Measurements from ENCODE around the gene HDGFL3.
"Not testable (repeated sequence)": the region's sequence is repeated elsewhere in the genome, so short reads cannot be mapped to it uniquely, and the experiment has no call there.

HDGFL3 gene

GRCh38 chr15:83194528-83194927 lies 13.1 kb downstream of the HDGFL3 start:
- no peak for DNase-seq (ENCODE audit: low spot score)

GRCh38 chr15:83193721-83194120 lies 13.9 kb downstream of the HDGFL3 start:
- no peak for DNase-seq (ENCODE audit: low spot score)

GRCh38 chr15:83192742-83193141 lies 14.9 kb downstream of the HDGFL3 start:
- DNase-seq (ENCODE audit: low spot score): no peak

DNA sequence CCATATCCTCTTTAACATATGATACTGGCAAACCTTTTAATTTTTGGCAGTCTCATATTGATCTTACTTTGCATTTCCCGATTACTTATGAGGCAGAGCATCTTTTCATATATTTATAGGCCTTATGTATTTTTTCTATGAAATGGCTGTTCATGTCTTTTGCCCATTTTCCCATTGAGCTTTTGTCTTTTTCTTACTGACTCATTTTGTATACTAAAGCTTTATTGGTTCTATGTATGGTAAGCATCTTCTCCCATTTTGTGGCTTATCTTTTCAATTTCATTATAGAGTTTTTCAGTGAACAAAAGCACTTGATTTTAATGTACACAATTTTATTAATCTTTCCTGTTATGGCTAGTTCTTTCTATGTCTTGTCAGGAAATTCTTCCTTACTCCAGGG lies 17.2 kb downstream of the HDGFL3 start:
- DNase-seq (ENCODE audit: low spot score): no peak

DNA sequence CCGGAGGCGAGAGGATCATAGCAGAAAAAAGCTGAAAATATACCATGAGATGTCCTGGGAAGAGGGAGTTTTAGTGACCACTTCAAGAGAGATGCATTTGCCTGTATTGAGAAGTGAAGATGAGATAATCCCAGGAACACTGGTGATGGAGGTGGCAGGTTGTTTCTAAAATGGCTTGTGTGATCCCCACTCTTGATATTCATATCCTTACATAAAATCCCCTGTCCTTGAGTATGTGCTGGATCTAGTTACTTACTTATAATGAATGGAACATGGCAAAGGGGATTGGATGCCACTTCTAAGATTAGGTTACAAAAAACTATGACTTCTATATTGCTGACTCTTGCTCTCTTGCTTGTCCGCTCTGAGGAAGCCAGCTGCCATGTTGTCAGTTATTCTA lies 22.1 kb downstream of the HDGFL3 start:
- DNase-seq (ENCODE audit: low spot score): no peak

DNA sequence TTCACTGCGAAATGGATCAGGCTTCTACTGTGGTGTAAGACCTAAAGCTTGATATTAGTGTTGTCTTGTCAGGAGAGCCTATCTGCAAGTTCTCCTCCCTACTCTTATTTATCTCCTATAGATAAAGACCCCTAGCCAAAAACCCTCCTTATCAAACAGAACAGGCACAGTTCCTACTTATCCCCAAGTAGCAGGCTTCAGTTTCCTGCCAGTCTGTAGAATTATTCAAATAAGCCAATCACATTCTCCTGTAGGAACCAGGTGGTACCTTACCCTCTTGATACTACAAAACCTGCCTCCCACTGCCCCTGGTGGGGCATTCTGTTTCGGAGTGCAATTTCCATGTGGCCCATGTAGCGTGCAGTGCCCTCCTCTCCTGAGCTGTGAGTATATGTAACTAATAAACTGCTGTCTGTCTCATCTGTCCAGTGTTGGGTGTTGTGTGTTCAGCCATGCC lies 28.7 kb downstream of the HDGFL3 start:
- peak; percentile 7 for DNase-seq (ENCODE audit: low spot score)

GRCh38 chr15:83178390-83178789 lies 29.2 kb downstream of the HDGFL3 start:
- DNase-seq (ENCODE audit: low spot score): no peak

DNA sequence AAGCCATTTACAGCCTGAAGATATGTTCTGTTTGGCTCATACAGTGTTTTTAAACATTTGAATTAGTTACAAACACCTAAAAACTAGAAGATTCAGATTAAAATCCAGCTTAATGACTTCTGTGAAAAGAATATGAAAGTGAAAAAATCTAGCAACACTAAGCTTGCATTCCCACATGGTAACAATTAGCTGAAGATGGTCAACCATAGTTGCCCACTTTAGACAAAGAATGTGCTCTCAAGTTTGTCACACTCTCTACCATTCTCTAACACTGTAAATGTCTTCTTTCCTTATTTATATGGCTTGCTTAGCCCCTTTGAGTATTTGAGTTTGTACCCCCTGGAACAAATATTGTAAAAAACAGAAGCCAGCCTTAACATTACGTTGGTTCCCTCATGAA lies 32.7 kb downstream of the HDGFL3 start:
- DNase-seq (ENCODE audit: low spot score): no peak

GRCh38 chr15:83170474-83171165 lies 37.0 kb downstream of the HDGFL3 start:
- DNase-seq (ENCODE audit: low spot score): no peak

DNA sequence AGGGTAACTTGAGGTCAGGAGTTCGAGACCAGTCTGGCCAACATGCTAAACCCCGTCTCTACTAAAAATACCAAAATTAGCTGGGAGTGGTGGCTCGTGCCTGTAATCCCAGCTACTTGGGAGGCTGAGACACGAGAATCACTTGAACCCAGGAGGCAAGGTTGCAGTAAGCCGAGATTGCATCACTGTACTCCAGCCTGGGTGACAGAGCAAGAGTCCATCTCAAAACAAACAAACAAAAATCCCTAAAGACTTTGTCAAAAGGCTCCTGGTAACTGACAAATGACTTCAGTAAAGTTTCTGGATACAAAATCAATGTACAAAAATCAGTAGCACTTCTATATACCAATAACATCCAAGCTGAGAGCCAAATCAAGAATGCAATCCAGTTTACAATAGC lies 38.0 kb downstream of the HDGFL3 start:
- not testable (repeated sequence) for DNase-seq (ENCODE audit: low spot score)

DNA sequence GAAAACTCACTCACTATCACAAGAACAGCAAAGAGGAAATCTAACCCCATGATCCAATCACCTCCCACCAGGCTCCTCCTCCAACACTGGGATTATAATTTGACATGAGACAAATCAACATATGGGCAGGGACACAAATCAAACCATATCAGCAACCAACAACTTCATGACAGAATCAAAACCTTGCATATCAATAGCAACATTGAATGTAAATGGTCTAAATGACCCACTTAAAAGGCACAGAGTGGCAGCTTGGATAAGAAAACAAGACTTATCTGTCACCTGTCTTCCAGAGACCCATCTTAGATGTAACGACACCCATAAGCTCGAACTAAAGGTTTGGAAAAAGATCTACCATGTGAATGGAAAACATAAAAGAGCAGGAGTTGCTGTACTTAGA lies 40.8 kb downstream of the HDGFL3 start:
- DNase-seq (ENCODE audit: low spot score): no peak

DNA sequence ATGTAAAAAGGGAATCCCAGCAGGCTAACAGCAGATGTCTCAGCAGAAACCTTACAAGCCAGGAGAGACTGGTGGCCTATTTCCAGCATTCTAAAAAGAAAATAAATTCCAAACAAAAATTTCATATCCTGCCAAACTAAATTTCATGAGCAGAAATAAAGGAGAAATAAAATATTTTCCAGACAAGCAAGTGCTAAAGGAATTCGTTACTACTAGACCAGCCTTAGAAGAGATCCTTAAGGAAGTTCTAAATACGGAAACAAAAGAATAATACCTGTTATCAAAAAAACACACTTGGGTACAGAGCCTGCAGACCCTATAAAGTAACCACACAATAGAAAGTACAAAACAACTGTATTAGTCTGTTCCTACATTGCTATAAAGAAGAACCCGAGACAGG lies 41.4 kb downstream of the HDGFL3 start:
- DNase-seq (ENCODE audit: low spot score): no peak

GRCh38 chr15:83164771-83165404 lies 42.7 kb downstream of the HDGFL3 start:
- no peak for DNase-seq (ENCODE audit: low spot score)

GRCh38 chr15:83164111-83164770 lies 43.4 kb downstream of the HDGFL3 start:
- DNase-seq (ENCODE audit: low spot score): peak; percentile 17

GRCh38 chr15:83163032-83163431 lies 44.6 kb downstream of the HDGFL3 start:
- no peak for DNase-seq (ENCODE audit: low spot score)

DNA sequence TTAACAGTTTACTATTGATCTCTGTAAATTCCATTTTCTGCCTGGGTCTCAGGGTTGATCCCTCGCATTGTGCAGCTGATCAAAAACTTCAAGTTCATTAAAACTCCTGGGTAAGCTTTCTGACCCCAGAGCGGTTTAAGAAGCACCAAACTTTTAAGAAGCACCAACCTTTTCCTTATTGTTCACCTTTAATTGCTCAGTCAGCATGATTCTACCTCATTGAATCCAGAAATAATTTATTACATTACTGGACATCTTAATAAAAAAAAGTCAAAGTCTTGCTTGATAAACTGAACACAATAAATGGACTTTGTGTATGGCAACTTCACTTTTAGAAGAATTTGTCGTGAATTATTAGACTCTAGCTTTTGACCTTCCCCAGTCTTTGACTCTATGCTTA lies 46.9 kb downstream of the HDGFL3 start:
- DNase-seq (ENCODE audit: low spot score): no peak

DNA sequence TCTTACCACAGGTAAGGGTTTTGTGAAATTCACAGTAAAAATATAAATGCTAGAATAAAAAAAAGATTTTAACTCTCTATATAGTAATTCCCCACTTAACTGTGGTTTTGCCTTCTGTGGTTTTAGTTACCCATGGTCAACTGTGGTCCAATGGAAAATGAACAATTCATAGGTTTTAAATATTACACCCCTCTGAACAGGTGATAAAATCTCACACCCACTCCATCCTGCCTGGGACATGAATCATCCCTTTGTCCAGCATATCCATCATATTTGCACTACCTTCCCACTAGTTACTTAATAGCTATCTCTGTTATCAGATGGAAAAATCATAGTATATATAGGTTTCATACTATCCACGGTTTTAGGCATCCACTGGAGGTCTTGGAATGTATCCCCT lies 49.2 kb downstream of the HDGFL3 start:
- peak; percentile 66 for DNase-seq (ENCODE audit: low spot score)

GRCh38 chr15:83155942-83156341 lies 51.7 kb downstream of the HDGFL3 start:
- no peak for DNase-seq (ENCODE audit: low spot score)

DNA sequence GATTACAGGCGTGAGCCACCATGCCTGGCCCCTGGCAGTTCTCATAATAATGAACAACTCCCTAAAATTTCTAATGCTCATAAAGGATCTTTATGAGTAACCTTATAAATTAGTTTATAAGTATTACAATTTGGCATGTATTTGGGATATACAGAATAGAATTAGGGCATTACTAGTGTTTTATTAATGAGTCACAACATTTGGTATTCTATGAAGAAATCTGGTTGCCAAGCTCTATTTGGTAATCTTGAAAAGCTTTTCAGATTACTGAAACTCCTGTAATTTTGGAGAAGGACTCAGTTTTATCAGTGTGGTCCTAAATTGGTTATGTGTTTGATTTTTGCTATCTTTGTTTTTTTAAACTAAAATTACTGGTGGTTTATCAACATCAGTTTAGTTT lies 54.3 kb downstream of the HDGFL3 start:
- no peak for DNase-seq (ENCODE audit: low spot score)

- no peak for DNase-seq (ENCODE audit: low spot score)
These were observed 62.9 kb downstream of the HDGFL3 start for GRCh38 chr15:83144771-83145170.

DNA sequence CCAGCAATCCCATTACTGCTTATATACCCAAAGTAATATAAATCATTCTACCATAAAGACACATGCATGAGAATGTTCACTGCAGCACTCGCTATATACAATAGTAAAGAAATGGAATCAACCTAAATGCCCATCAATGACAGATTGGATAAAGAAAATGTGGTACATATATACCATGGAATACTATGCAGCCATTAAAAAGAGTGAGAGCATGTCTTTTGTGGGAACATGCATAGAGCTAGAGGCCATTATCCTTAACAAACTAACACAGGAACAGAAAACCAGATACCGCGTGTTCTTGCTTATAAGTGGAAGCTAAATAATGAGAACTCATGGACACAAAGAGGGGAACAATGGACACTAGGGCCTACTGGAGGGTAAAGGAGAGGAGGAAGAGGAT lies 65.5 kb downstream of the HDGFL3 start:
- not testable (repeated sequence) for DNase-seq (ENCODE audit: low spot score)

DNA sequence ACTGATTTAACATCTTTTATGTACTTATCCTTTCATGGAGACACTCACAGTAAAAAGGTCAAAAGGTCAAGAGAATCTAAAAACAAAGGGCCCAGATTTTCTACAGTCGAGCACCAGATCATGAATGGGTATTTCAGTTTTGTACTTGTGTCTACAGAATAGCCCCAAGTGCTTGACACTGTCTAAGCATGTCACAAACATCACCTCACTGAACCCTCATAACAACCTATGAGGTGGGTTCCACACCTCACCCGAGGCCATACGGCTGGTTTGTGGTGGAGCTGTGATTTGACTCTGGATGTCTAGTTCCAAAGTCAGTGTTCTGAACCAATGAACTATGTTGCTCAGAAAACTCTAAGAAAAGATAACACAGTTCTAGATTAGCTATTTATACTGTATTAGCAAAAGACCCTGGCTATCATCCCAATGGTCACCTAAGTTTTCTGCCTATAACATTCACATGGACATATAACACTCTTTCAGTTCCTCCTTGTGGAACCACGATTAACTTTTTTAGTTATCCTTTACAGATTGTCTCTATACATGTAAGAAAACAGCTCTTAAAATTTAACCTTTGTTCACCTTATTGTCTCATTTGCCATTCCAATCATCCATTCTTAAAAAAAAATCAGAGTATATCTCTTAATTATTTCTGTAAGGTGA lies 74.6 kb downstream of the HDGFL3 start:
- DNase-seq (ENCODE audit: low spot score): no peak

DNA sequence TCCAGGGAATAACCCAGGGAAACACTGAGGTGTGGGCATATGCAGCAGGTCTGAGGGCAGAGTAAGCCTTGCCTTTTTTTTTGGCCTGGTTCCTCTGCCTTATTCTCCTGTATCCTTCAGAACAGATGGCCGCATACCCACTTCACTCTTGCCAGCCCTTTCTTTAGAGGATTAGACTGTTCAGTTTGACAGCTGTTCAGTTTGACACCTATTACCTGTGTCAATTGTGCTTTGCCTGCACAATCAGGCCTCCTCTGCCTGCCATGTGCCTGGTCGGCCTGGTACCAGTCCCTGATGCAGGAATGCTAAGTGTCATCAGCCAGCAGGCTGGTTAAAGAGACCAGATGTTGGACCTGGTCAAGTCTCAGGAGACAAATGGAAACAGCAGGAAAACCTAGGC lies 77.8 kb downstream of the HDGFL3 start:
- DNase-seq (ENCODE audit: low spot score): no peak

All from kidney tubule cell (primary cell).